WTC11 (cell line): ENCODE measurements around the gene PCP2. TPM values are rescaled to one million over a fixed set of nuclear protein-coding genes. Genes with fewer than 3 reads are reported as not detected.

ENCODE experiments used
- ATAC-seq: fragments of 200-7000 bp; cut with Tn5 transposase; 2 replicates; pipeline ENCODE4 v1.10.0; 2021; ENCODE audit warnings: mild to moderate bottlenecking, moderate library complexity
- CTCF ChIA-PET: fragments of 300-600 bp; sonication (Branson Sonifier 250); formaldehyde crosslinking; loops from one replicate; lab custom pipeline; 2021; ENCODE audit warnings: antibody characterized with exemption; lab: Charles Lee
- POLR2A ChIA-PET: fragments of 350-600 bp; sonication (Branson Sonifier 250); formaldehyde crosslinking; loops from one replicate; lab custom pipeline; 2021; ENCODE audit warnings: antibody characterized with exemption; lab: Charles Lee
- DNase-seq: peaks from one replicate; pipeline ENCODE4 v3.0.0; 2021; ENCODE audit warnings: low spot score
- H3K27ac Mint-ChIP-seq: 2 replicates; pipeline ENCODE4 v1.8.0; 2021; ENCODE audit warnings: mixed read lengths
- H3K27me3 Mint-ChIP-seq: 2 replicates; pipeline ENCODE4 v1.8.0; 2021; ENCODE audit warnings: low read depth, mild to moderate bottlenecking, moderate library complexity, mixed read lengths
- H3K36me3 Mint-ChIP-seq: 2 replicates; pipeline ENCODE4 v1.8.0; 2021; ENCODE audit warnings: mixed read lengths
- H3K4me1 Mint-ChIP-seq: 2 replicates; pipeline ENCODE4 v1.8.0; 2022; ENCODE audit warnings: mixed read lengths
- H3K4me3 Mint-ChIP-seq: 2 replicates; pipeline ENCODE4 v1.8.0; 2021; ENCODE audit warnings: mild to moderate bottlenecking, moderate library complexity, mixed read lengths
- H3K9me3 Mint-ChIP-seq: 2 replicates; pipeline ENCODE4 v1.8.0; 2021; ENCODE audit warnings: mixed read lengths
- CREB1 ChIP-seq: sonication (generic); formaldehyde crosslinking; IDR thresholded peaks from 2 replicates; pipeline ENCODE4 v1.8.0; 2023; ENCODE audit warnings: mild to moderate bottlenecking, missing genetic modification reagents
- FOXK1 ChIP-seq: sonication (generic); formaldehyde crosslinking; IDR thresholded peaks from 2 replicates; pipeline ENCODE4 v1.8.0; 2022; ENCODE audit warnings: mild to moderate bottlenecking, moderate library complexity, missing genetic modification reagents
- HMGA2 ChIP-seq: fragments of 250-450 bp; sonication (Bioruptor Pico); IDR thresholded peaks from 2 replicates; pipeline ENCODE4 v1.4.0; 2021; ENCODE audit warnings: mild to moderate bottlenecking, moderate library complexity
- JUN ChIP-seq: sonication (generic); formaldehyde crosslinking; IDR thresholded peaks from 2 replicates; pipeline ENCODE4 v1.8.0; 2023; ENCODE audit warnings: mild to moderate bottlenecking, missing genetic modification reagents
- OVOL2 ChIP-seq: fragments of 250-450 bp; sonication (Bioruptor Pico); IDR thresholded peaks from 2 replicates; pipeline ENCODE4 v1.9.0; 2021; ENCODE audit warnings: mild to moderate bottlenecking, borderline replicate concordance
- TCF7 ChIP-seq: sonication (generic); formaldehyde crosslinking; IDR thresholded peaks from 2 replicates; pipeline ENCODE4 v1.8.0; 2022; ENCODE audit warnings: mild to moderate bottlenecking, low read depth, missing genetic modification reagents, moderate library complexity
- ZNF138 ChIP-seq: sonication (generic); formaldehyde crosslinking; conservative IDR thresholded peaks from 2 replicates; pipeline ENCODE4 v1.8.1; 2022; ENCODE audit warnings: mild to moderate bottlenecking, moderate library complexity, missing genetic modification reagents
- ZNF219 ChIP-seq: sonication (generic); formaldehyde crosslinking; IDR thresholded peaks from 2 replicates; pipeline ENCODE4 v1.8.0; 2023; ENCODE audit warnings: missing genetic modification reagents, mild to moderate bottlenecking, borderline replicate concordance
- ZNF232 ChIP-seq: sonication (generic); formaldehyde crosslinking; IDR thresholded peaks from 2 replicates; pipeline ENCODE4 v1.8.0; 2022; ENCODE audit warnings: mild to moderate bottlenecking, missing genetic modification reagents
- ZNF423 ChIP-seq: fragments of 250-450 bp; sonication (Bioruptor Pico); IDR thresholded peaks from 2 replicates; pipeline ENCODE4 v2.1.2; 2022; ENCODE audit warnings: mild to moderate bottlenecking, moderate library complexity
- total RNA-seq: library from RNA; stranded (reverse); gene quantifications from 3 replicates; pipeline ENCODE4 v1.2.3, GENCODE V29; 2021
- TF ChIP-seq, protein P1 (sequence below): sonication (generic); formaldehyde crosslinking; IDR thresholded peaks from 2 replicates; pipeline ENCODE4 v1.8.0; 2022; ENCODE audit warnings: missing genetic modification reagents
- TF ChIP-seq, protein P2 (sequence below): sonication (generic); formaldehyde crosslinking; IDR thresholded peaks from 2 replicates; pipeline ENCODE4 v1.8.1; 2022; ENCODE audit warnings: missing genetic modification reagents, borderline replicate concordance
- TF ChIP-seq, protein P3 (sequence below): sonication (generic); formaldehyde crosslinking; IDR thresholded peaks from 2 replicates; pipeline ENCODE4 v1.8.0; 2022; ENCODE audit warnings: mild to moderate bottlenecking, missing genetic modification reagents
- TF ChIP-seq, protein P4 (sequence below): fragments of 250-450 bp; sonication (Bioruptor Pico); IDR thresholded peaks from 2 replicates; pipeline ENCODE4 v1.9.0; 2021; ENCODE audit warnings: mild to moderate bottlenecking
- TF ChIP-seq, protein P5 (sequence below): sonication (generic); formaldehyde crosslinking; IDR thresholded peaks from 2 replicates; pipeline ENCODE4 v1.8.1; 2022; ENCODE audit warnings: mild to moderate bottlenecking, missing genetic modification reagents, moderate library complexity, borderline replicate concordance
- TF ChIP-seq, protein P6 (sequence below): fragments of 250-450 bp; sonication (Bioruptor Pico); IDR thresholded peaks from 2 replicates; pipeline ENCODE4 v1.9.0; 2021; ENCODE audit warnings: mild to moderate bottlenecking, borderline replicate concordance

Gene PCP2
- total RNA-seq, 1 experiment from 2014 or later = 0.48 TPM

DNA sequence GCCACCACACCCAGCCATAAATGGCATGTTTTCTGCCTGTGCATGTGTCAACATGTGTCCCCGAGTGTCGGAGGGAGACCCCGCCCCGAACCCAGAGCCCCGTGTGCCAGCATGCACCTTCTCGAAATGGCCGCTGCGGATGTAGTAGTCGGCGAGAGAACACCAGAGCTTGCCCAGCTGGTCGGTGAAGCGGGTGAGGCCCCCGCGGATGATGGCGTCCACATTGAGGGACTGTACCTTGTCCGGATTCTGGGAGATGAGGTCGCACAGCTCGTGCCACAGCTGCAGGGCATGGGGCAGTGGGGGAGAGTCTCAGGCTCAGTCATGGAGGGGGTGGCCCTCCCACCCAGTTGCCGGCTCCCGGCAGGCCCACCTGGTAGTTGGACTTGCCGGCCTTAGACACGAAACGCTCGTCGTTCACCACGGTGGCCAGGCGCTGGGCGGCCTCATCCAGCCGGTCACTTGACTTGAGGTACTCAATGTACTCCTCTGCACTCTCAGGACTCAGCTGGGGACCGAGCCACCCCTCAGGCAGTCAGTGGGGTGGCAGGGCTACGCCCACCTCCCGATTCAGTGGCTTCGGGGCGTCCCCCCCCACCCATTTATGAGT, 7.7 kb downstream of the PCP2 start:
- ChIA-PET POLR2A (no interaction called here), CTCF (no interaction called here)
- H3K36me3 Mint-ChIP-seq = peaks cover 27% of the 10 kb centered on the region
- TF ChIP-seq, protein P1, sequence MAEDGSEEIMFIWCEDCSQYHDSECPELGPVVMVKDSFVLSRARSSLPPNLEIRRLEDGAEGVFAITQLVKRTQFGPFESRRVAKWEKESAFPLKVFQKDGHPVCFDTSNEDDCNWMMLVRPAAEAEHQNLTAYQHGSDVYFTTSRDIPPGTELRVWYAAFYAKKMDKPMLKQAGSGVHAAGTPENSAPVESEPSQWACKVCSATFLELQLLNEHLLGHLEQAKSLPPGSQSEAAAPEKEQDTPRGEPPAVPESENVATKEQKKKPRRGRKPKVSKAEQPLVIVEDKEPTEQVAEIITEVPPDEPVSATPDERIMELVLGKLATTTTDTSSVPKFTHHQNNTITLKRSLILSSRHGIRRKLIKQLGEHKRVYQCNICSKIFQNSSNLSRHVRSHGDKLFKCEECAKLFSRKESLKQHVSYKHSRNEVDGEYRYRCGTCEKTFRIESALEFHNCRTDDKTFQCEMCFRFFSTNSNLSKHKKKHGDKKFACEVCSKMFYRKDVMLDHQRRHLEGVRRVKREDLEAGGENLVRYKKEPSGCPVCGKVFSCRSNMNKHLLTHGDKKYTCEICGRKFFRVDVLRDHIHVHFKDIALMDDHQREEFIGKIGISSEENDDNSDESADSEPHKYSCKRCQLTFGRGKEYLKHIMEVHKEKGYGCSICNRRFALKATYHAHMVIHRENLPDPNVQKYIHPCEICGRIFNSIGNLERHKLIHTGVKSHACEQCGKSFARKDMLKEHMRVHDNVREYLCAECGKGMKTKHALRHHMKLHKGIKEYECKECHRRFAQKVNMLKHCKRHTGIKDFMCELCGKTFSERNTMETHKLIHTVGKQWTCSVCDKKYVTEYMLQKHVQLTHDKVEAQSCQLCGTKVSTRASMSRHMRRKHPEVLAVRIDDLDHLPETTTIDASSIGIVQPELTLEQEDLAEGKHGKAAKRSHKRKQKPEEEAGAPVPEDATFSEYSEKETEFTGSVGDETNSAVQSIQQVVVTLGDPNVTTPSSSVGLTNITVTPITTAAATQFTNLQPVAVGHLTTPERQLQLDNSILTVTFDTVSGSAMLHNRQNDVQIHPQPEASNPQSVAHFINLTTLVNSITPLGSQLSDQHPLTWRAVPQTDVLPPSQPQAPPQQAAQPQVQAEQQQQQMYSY = no peak
- TF ChIP-seq, protein P2, sequence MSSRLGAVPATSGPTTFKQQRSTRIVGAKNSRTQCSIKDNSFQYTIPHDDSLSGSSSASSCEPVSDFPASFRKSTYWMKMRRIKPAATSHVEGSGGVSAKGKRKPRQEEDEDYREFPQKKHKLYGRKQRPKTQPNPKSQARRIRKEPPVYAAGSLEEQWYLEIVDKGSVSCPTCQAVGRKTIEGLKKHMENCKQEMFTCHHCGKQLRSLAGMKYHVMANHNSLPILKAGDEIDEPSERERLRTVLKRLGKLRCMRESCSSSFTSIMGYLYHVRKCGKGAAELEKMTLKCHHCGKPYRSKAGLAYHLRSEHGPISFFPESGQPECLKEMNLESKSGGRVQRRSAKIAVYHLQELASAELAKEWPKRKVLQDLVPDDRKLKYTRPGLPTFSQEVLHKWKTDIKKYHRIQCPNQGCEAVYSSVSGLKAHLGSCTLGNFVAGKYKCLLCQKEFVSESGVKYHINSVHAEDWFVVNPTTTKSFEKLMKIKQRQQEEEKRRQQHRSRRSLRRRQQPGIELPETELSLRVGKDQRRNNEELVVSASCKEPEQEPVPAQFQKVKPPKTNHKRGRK (CRISPR knock-in tag) = no peak
- no peak for TF ChIP-seq ZNF232 (CRISPR knock-in tag)
- no peak for TF ChIP-seq OVOL2 (CRISPR knock-in tag)
- TF ChIP-seq FOXK1 (CRISPR knock-in tag) = no peak
- TF ChIP-seq, protein P3, sequence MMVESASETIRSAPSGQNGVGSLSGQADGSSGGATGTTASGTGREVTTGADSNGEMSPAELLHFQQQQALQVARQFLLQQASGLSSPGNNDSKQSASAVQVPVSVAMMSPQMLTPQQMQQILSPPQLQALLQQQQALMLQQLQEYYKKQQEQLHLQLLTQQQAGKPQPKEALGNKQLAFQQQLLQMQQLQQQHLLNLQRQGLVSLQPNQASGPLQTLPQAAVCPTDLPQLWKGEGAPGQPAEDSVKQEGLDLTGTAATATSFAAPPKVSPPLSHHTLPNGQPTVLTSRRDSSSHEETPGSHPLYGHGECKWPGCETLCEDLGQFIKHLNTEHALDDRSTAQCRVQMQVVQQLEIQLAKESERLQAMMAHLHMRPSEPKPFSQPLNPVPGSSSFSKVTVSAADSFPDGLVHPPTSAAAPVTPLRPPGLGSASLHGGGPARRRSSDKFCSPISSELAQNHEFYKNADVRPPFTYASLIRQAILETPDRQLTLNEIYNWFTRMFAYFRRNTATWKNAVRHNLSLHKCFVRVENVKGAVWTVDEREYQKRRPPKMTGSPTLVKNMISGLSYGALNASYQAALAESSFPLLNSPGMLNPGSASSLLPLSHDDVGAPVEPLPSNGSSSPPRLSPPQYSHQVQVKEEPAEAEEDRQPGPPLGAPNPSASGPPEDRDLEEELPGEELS = no peak
- TF ChIP-seq, protein P4, sequence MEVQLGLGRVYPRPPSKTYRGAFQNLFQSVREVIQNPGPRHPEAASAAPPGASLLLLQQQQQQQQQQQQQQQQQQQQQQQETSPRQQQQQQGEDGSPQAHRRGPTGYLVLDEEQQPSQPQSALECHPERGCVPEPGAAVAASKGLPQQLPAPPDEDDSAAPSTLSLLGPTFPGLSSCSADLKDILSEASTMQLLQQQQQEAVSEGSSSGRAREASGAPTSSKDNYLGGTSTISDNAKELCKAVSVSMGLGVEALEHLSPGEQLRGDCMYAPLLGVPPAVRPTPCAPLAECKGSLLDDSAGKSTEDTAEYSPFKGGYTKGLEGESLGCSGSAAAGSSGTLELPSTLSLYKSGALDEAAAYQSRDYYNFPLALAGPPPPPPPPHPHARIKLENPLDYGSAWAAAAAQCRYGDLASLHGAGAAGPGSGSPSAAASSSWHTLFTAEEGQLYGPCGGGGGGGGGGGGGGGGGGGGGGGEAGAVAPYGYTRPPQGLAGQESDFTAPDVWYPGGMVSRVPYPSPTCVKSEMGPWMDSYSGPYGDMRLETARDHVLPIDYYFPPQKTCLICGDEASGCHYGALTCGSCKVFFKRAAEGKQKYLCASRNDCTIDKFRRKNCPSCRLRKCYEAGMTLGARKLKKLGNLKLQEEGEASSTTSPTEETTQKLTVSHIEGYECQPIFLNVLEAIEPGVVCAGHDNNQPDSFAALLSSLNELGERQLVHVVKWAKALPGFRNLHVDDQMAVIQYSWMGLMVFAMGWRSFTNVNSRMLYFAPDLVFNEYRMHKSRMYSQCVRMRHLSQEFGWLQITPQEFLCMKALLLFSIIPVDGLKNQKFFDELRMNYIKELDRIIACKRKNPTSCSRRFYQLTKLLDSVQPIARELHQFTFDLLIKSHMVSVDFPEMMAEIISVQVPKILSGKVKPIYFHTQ = no peak
- TF ChIP-seq HMGA2 (CRISPR knock-in tag) = no peak
- TF ChIP-seq, protein P5, sequence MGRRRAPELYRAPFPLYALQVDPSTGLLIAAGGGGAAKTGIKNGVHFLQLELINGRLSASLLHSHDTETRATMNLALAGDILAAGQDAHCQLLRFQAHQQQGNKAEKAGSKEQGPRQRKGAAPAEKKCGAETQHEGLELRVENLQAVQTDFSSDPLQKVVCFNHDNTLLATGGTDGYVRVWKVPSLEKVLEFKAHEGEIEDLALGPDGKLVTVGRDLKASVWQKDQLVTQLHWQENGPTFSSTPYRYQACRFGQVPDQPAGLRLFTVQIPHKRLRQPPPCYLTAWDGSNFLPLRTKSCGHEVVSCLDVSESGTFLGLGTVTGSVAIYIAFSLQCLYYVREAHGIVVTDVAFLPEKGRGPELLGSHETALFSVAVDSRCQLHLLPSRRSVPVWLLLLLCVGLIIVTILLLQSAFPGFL (CRISPR knock-in tag) = no peak
- no peak for TF ChIP-seq ZNF219
- TF ChIP-seq CREB1 (CRISPR knock-in tag) = no peak
- DNase-seq = no peak
- no peak for ATAC-seq
- H3K27ac Mint-ChIP-seq = no peak overlapping the region
- H3K27me3 Mint-ChIP-seq = no peaks in the 10 kb centered on the region
- H3K4me3 Mint-ChIP-seq = no peak overlapping the region
- no peaks in the 10 kb centered on the region for H3K9me3 Mint-ChIP-seq
- H3K4me1 Mint-ChIP-seq = peaks cover 24% of the 10 kb centered on the region

DNA sequence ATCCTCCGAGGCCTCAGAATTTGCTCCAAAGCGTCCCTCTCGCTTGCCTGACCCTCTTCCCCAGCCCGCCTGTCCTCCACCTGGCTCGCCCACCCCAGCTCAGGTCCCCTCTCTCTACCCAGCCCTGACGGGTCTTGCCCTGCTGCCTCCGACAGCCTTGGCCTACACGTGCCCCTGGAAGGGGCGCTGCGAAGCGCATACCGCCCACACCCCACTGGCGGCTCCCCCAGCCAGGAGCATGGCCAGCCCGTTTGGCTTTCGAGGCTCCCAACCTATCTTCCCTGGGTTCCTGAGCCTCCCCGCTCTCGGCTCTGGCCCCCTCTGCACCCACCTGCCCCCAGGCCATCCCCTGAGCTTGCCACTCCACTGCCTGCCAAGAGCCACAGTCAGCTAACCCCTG, 8.7 kb downstream of the PCP2 start:
- CTCF ChIA-PET = interaction anchor here (1.9 kb wide), 1 partner anchor 56 kb away, joined by 16 read pairs; no protein-coding TSS in a partner anchor
- H3K4me1 Mint-ChIP-seq = peaks cover 14% of the 10 kb centered on the region
- H3K9me3 Mint-ChIP-seq = no peaks in the 10 kb centered on the region
- no peak overlapping the region for H3K4me3 Mint-ChIP-seq
- no peak for DNase-seq
- POLR2A ChIA-PET = no interaction called here
- no peak overlapping the region for H3K27ac Mint-ChIP-seq
- peaks cover 27% of the 10 kb centered on the region for H3K36me3 Mint-ChIP-seq
- no peak for ATAC-seq
- no peaks in the 10 kb centered on the region for H3K27me3 Mint-ChIP-seq
- TF ChIP-seq ZNF138 (no peak), JUN (CRISPR knock-in tag) (no peak), TCF7 (CRISPR knock-in tag) (no peak), ZNF423 (no peak)
- TF ChIP-seq, protein P6, sequence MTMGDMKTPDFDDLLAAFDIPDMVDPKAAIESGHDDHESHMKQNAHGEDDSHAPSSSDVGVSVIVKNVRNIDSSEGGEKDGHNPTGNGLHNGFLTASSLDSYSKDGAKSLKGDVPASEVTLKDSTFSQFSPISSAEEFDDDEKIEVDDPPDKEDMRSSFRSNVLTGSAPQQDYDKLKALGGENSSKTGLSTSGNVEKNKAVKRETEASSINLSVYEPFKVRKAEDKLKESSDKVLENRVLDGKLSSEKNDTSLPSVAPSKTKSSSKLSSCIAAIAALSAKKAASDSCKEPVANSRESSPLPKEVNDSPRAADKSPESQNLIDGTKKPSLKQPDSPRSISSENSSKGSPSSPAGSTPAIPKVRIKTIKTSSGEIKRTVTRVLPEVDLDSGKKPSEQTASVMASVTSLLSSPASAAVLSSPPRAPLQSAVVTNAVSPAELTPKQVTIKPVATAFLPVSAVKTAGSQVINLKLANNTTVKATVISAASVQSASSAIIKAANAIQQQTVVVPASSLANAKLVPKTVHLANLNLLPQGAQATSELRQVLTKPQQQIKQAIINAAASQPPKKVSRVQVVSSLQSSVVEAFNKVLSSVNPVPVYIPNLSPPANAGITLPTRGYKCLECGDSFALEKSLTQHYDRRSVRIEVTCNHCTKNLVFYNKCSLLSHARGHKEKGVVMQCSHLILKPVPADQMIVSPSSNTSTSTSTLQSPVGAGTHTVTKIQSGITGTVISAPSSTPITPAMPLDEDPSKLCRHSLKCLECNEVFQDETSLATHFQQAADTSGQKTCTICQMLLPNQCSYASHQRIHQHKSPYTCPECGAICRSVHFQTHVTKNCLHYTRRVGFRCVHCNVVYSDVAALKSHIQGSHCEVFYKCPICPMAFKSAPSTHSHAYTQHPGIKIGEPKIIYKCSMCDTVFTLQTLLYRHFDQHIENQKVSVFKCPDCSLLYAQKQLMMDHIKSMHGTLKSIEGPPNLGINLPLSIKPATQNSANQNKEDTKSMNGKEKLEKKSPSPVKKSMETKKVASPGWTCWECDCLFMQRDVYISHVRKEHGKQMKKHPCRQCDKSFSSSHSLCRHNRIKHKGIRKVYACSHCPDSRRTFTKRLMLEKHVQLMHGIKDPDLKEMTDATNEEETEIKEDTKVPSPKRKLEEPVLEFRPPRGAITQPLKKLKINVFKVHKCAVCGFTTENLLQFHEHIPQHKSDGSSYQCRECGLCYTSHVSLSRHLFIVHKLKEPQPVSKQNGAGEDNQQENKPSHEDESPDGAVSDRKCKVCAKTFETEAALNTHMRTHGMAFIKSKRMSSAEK (CRISPR knock-in tag) = no peak
